HG03039 (cell line): ENCODE data around the gene RNF19B.
"Not testable (repeated sequence)": the region's sequence is repeated elsewhere in the genome, so short reads cannot be mapped to it uniquely, and the experiment has no call there.

Experiments
- ATAC-seq: cut with Tn5 transposase; IDR thresholded peaks from one replicate; pipeline ENCODE4 v1.9.1; 2021; ENCODE audit warnings: mild to moderate bottlenecking, moderate library complexity; ENCODE audit not compliant: unreplicated experiment

The RNF19B gene

GRCh38 chr1:32933742-32934322, 30.8 kb downstream of the RNF19B start:
- ATAC-seq, result no peak

- ATAC-seq, result no peak
These were observed 32.8 kb downstream of the RNF19B start for GRCh38 chr1:32931760-32932159.

GRCh38 chr1:32929366-32929765, 35.2 kb downstream of the RNF19B start:
- no peak for ATAC-seq

- ATAC-seq, result no peak
These were observed 35.9 kb downstream of the RNF19B start for GRCh38 chr1:32928715-32929114.

GRCh38 chr1:32928285-32928684, 36.3 kb downstream of the RNF19B start:
- ATAC-seq, result no peak

- no peak for ATAC-seq
These were observed 37.2 kb downstream of the RNF19B start for GRCh38 chr1:32927441-32927840.

- ATAC-seq, result no peak
These were observed 38.0 kb downstream of the RNF19B start for GRCh38 chr1:32926562-32926961.

GRCh38 chr1:32925403-32926162, 39.0 kb downstream of the RNF19B start:
- no peak for ATAC-seq

- no peak for ATAC-seq
These were observed 39.7 kb downstream of the RNF19B start for GRCh38 chr1:32924881-32925344.

GRCh38 chr1:32920833-32921232, 43.8 kb downstream of the RNF19B start:
- ATAC-seq, result no peak

- ATAC-seq, result no peak
These were observed 44.5 kb downstream of the RNF19B start for GRCh38 chr1:32919811-32920733.

GRCh38 chr1:32918179-32918578, 46.4 kb downstream of the RNF19B start:
- no peak for ATAC-seq

GRCh38 chr1:32917521-32917920, 47.1 kb downstream of the RNF19B start:
- ATAC-seq, result no peak

GRCh38 chr1:32915766-32916706, 48.6 kb downstream of the RNF19B start:
- ATAC-seq, result no peak

GRCh38 chr1:32910319-32910718, 54.3 kb downstream of the RNF19B start:
- ATAC-seq, result no peak

GRCh38 chr1:32907435-32907834, 57.2 kb downstream of the RNF19B start:
- no peak for ATAC-seq

- no peak for ATAC-seq
These were observed 58.0 kb downstream of the RNF19B start for GRCh38 chr1:32906654-32907053.

- not testable (repeated sequence) for ATAC-seq
These were observed 59.0 kb downstream of the RNF19B start for GRCh38 chr1:32905588-32905987.

GRCh38 chr1:32904797-32905196, 59.8 kb downstream of the RNF19B start:
- no peak for ATAC-seq
